GM18499 (cell line): ENCODE measurements around the gene FCRLA.

Experiments
- ATAC-seq: cut with Tn5 transposase; IDR thresholded peaks from one replicate; pipeline ENCODE4 v1.9.1; 2021; ENCODE audit warnings: moderate number of reproducible peaks; ENCODE audit not compliant: insufficient read depth, unreplicated experiment

The FCRLA gene

GRCh38 chr1:161730050-161730564, 23.1 kb downstream of the FCRLA start:
- ATAC-seq, result no peak

- no peak for ATAC-seq
These were observed 24.2 kb downstream of the FCRLA start for GRCh38 chr1:161731241-161731640.

- no peak for ATAC-seq
These were observed 25.1 kb downstream of the FCRLA start for GRCh38 chr1:161731981-161732718.

GRCh38 chr1:161733526-161733925, 26.5 kb downstream of the FCRLA start:
- no peak for ATAC-seq

GRCh38 chr1:161735837-161736236, 28.8 kb downstream of the FCRLA start:
- ATAC-seq, result no peak

- no peak for ATAC-seq
These were observed 29.4 kb downstream of the FCRLA start for GRCh38 chr1:161736335-161736969.

GRCh38 chr1:161737625-161738024, 30.6 kb downstream of the FCRLA start:
- ATAC-seq, result no peak

- ATAC-seq, result peak; percentile 50
These were observed 31.7 kb downstream of the FCRLA start for GRCh38 chr1:161738627-161739287.

GRCh38 chr1:161739865-161740566, 33.0 kb downstream of the FCRLA start:
- no peak for ATAC-seq

- ATAC-seq, result no peak
These were observed 33.9 kb downstream of the FCRLA start for GRCh38 chr1:161740921-161741320.

GRCh38 chr1:161743231-161743630, 36.2 kb downstream of the FCRLA start:
- ATAC-seq, result no peak

GRCh38 chr1:161747801-161748200, 40.8 kb downstream of the FCRLA start:
- no peak for ATAC-seq

GRCh38 chr1:161749509-161750407, 42.7 kb downstream of the FCRLA start, which contains the start of gene DUSP12:
TSS of gene DUSP12 (plus strand) at chr1:161749786. CDS start at chr1:161749802, 16 bp downstream.
- ATAC-seq, result peak; percentile 88

- no peak for ATAC-seq
These were observed 56.6 kb downstream of the FCRLA start for GRCh38 chr1:161763522-161764098.
